Measurements from ENCODE around the gene TRAF3. TPM values are rescaled to one million over a fixed set of nuclear protein-coding genes. Genes with fewer than 3 reads are reported as not detected.

The TRAF3 gene
- total RNA-seq, 4 donors from 2014 or later, result 5.5 to 14.7 (median 6.9) TPM

DNA sequence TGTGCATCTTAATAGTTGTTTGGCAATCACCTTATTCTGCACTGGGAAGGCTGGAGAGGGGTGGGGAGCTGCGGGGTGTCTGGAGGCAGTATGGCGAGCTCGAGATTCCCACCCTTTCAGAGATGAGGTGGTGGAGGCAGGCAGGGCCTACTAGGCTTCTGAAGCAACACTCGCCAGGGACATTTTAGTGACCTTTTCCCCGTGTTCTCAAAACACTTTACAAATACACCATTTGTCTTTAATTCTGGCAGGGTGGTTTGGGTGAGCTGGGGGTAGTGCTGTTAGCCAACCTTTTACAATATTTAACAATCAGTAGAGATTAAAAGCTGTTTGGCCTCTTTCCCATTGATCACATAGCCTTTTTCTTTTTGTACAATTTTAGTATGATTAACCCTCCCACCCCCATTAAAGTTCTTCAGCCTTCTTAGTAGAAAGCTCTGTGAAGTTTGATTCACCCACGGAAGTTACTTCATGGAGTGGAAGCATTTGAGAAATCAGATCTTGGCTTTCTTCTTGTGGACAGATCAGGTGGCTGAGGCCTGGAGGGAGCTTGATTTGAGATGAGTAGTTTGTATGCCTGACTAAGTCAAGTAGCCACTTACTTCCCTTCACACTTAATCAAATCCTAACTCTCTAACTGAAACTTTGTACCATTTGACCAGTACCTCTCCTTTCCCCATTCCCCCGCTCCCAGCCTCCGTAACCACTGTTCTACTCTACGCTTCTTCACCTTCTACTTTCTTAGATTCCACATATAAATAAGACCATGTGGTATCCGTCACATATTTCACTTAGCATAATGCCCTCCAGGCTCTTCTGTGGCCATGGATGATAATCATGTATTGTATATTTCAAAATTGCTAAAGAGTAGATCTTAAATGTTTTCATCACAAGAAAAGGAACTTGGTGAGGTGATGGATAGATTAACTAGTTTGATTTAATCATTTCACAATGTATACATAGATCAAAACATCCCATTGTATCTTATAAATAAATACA, 41.0 kb downstream of the TRAF3 start:
- H3K36me3 ChIP-seq, result no peaks in the 10 kb centered on the region
- no peak overlapping the region for H3K27ac ChIP-seq
- no peaks in the 10 kb centered on the region for H3K9me3 ChIP-seq
- DNase-seq, result no peak
- H3K4me3 ChIP-seq, result no peak overlapping the region
- intact Hi-C loops (cut with DNase I; ENCODE audit: low total_unique reads) (no loop called here), in situ Hi-C loops (cut with MboI; ENCODE audit: low sequenced_read_pairs in 4 of 4) (no loop called here)
- H3K4me1 ChIP-seq, result peaks cover 2 to 3% of the 10 kb centered on the region in 2 donors
- peak in 1 of 2 donors; percentile 47 for ATAC-seq
- TF ChIP-seq POLR2A (IDR thresholded peaks at IDR 0.05), result no peak
- TF ChIP-seq, protein P1, sequence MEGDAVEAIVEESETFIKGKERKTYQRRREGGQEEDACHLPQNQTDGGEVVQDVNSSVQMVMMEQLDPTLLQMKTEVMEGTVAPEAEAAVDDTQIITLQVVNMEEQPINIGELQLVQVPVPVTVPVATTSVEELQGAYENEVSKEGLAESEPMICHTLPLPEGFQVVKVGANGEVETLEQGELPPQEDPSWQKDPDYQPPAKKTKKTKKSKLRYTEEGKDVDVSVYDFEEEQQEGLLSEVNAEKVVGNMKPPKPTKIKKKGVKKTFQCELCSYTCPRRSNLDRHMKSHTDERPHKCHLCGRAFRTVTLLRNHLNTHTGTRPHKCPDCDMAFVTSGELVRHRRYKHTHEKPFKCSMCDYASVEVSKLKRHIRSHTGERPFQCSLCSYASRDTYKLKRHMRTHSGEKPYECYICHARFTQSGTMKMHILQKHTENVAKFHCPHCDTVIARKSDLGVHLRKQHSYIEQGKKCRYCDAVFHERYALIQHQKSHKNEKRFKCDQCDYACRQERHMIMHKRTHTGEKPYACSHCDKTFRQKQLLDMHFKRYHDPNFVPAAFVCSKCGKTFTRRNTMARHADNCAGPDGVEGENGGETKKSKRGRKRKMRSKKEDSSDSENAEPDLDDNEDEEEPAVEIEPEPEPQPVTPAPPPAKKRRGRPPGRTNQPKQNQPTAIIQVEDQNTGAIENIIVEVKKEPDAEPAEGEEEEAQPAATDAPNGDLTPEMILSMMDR (IDR thresholded peaks at IDR 0.05 in 4 of 5, conservative IDR thresholded peaks at IDR 0.05 in 1 of 5), result no peak
- no peaks in the 10 kb centered on the region for H3K27me3 ChIP-seq

DNA sequence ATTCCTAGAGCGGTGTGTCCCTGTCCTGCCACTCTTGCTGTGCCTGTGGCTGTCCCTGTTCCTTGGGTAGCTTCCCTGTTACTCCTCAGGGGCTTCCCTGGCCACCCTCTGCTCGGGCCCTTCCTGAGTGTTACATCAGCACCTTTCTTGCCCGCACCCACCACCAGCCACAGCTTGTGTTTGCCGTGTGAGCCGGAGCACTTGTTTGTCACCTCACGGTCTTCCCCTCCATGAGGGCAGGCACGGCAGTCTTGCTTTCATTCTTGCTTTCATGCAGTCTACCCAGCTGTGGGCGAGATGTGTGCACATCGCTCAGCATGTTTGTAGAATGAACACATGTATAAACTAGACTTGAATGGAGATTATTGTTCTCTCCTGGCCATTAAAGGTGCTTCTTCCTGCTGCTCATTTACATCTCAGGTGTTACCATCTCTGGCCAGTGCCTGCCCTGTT, 42.0 kb downstream of the TRAF3 start:
- peaks cover 2 to 3% of the 10 kb centered on the region in 2 donors for H3K4me1 ChIP-seq
- TF ChIP-seq, protein P1 (IDR thresholded peaks at IDR 0.05 in 4 of 5, conservative IDR thresholded peaks at IDR 0.05 in 1 of 5), result no peak
- TF ChIP-seq POLR2A (IDR thresholded peaks at IDR 0.05), result no peak
- no peak for DNase-seq
- H3K27ac ChIP-seq, result no peak overlapping the region
- in situ Hi-C loops (cut with MboI; ENCODE audit: low sequenced_read_pairs in 4 of 4), result no loop called here
- H3K4me3 ChIP-seq, result no peak overlapping the region
- intact Hi-C loops (cut with DNase I; ENCODE audit: low total_unique reads), result no loop called here
- no peaks in the 10 kb centered on the region for H3K36me3 ChIP-seq
- no peaks in the 10 kb centered on the region for H3K9me3 ChIP-seq
- no peak for ATAC-seq
- no peaks in the 10 kb centered on the region for H3K27me3 ChIP-seq

DNA sequence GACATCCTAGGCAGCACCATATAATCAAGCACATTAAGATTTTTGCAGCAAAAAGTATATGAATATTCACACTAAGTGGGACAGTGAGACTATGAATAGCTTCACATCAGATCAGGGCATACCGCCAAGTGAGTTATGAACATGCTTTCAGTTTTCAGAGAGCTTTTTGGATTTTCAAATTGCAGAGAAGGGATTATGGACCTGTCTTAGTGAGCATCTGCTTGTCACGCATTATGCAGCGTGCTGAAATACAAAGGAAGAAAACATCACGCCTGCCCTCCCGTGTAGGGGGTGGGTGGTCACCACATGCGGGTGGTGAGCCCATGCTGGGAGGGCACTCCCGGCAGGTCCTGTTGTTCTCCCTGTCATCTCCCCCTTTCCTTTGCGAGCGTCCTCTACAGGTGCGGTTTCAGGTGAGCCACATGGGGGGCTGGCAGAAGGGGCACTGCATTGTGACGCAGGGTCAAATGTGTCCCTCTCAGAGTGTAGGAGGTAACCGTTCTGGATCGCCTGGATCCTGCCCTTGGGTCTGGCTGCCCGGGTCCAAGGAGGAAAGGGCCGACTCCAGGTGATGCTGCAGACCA, 42.6 kb downstream of the TRAF3 start:
- intact Hi-C loops (cut with DNase I; ENCODE audit: low total_unique reads), result loop anchor here (5.0 kb wide), 1 partner anchor 43 kb away; the partner anchor contains the start of gene TRAF3
- in situ Hi-C loops (cut with MboI; ENCODE audit: low sequenced_read_pairs in 4 of 4), result no loop called here
- no peaks in the 10 kb centered on the region for H3K27me3 ChIP-seq
- no peak for TF ChIP-seq POLR2A (IDR thresholded peaks at IDR 0.05)
- TF ChIP-seq, protein P1 (IDR thresholded peaks at IDR 0.05 in 4 of 5, conservative IDR thresholded peaks at IDR 0.05 in 1 of 5), result no peak
- DNase-seq, result no peak
- H3K4me1 ChIP-seq, result peaks cover 2 to 9% of the 10 kb centered on the region in 2 donors
- H3K9me3 ChIP-seq, result no peaks in the 10 kb centered on the region
- H3K27ac ChIP-seq, result no peak overlapping the region
- H3K36me3 ChIP-seq, result no peaks in the 10 kb centered on the region
- no peak for ATAC-seq
- no peak overlapping the region for H3K4me3 ChIP-seq

DNA sequence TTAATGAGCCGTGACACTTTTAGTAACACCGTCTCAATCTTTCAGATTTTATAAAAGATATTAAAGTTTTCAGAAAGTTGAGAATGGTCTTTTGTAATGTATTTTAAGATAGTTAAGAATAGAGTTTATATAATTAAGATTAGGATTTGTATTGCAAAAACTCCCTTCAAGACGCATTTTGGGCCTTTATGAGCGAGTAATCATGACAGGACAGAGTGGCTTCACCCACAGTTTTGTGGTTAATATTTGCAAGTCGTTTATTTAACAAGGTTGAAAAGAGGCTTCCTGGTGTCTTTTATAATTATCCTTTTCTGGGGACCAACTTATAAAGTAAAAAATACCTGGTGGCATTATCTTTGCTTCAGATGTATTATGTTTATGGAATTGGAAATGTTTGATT, 44.0 kb downstream of the TRAF3 start:
- Histone ChIP-seq H3K27me3 (no peaks in the 10 kb centered on the region), H3K4me1 (peaks cover 7 to 13% of the 10 kb centered on the region in 2 donors), H3K36me3 (no peaks in the 10 kb centered on the region), H3K27ac (no peak overlapping the region), H3K4me3 (no peak overlapping the region), H3K9me3 (no peaks in the 10 kb centered on the region)
- TF ChIP-seq POLR2A (IDR thresholded peaks at IDR 0.05), result no peak
- TF ChIP-seq, protein P1 (IDR thresholded peaks at IDR 0.05 in 4 of 5, conservative IDR thresholded peaks at IDR 0.05 in 1 of 5), result no peak
- ATAC-seq (no peak), DNase-seq (no peak)
- in situ Hi-C loops (cut with MboI; ENCODE audit: low sequenced_read_pairs in 4 of 4) (no loop called here), intact Hi-C loops (cut with DNase I; ENCODE audit: low total_unique reads) (loop anchor here (5.0 kb wide), 1 partner anchor 44 kb away; the partner anchor contains the start of gene TRAF3)
